Stimulated activated CD8-positive, alpha-beta memory T cell treated with anti-CD3 and anti-CD28 coated beads, Interleukin-12 subunit alpha, Interleukin-12 subunit beta, amount 100 ng/mL, for 1 hour (primary cell): ENCODE measurements around the gene FN3KRP.

Experiments
- DNase-seq: peaks from one replicate; pipeline ENCODE4 v3.0.0-alpha.2; 2020; ENCODE audit warnings: low read depth

Gene FN3KRP, protein sequence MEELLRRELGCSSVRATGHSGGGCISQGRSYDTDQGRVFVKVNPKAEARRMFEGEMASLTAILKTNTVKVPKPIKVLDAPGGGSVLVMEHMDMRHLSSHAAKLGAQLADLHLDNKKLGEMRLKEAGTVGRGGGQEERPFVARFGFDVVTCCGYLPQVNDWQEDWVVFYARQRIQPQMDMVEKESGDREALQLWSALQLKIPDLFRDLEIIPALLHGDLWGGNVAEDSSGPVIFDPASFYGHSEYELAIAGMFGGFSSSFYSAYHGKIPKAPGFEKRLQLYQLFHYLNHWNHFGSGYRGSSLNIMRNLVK

DNA sequence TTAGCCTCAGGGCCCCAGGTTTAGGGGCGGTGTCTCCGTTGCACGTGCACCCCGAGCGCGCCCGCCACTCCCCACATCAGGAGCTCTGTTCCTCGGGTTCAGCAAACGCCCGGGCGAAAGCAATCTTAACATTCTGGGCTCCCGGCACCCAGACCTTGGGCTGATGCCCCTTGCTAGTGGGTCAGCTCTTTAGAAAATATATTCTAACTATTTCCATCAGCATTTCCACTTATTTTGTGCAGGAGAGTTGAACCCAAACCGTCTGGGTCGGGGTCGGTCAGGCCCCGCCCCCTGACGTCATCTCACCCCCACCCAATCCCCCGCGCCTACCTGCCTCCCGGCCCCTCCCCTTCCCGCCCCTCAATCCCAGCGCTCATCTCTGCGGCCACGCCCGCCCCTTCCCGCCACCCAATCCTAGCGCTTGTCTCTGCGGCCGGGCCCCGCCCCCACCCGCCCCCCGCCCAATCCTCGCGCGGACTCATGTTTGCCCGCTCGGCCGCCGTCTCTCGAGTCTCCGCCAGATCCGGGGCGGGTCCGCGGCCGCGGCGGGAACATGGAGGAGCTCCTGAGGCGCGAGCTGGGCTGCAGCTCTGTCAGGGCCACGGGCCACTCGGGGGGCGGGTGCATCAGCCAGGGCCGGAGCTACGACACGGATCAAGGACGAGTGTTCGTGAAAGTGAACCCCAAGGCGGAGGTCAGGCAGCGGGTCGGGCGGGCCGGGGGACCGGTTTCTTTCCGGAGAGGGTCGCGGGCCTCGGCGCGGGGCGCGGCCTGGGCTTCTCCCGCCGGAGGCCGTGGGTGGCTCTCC, at the start of gene FN3KRP:
TSS of gene FN3KRP (plus strand) at position 504 of the 808 bp plus-strand sequence. CDS start at position 554, 50 bp downstream.
- DNase-seq: peak; percentile 89

DNA sequence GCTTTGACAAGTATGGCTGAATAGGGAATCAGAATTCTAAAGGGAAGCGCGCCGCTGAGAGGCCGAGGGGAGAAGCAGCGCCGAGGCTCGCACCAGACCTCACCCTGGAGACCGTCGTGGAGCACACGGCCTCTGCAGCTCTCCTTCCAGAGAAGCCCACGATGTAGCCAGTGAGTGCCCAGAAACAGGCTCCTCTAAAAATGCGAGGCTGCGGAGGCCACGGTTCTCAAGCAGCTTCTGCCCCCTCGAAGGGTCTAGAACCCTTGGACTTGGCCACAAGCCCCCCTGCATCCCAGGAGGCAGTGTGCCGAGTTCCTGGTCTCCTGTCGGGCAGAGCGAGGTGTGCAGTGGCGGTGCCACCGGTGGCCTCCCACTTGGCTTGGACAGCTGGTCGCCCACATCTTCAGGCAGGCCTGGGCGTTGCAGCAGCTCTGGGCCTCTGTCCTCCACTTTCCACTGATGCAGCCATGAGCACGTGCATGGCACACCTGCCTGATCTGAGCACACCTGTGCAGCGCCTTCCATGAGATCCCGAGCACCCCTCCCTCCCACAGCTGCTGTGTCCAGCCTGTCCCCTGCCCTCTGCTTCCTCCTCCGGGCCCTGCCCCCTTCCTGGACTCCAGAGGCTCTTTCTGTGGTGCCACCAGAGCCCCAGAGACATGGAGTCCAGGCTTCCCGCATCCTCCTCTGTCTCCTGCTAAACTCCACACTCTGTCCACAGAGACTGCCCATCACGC, 49.4 kb upstream of the FN3KRP start:
- no peak for DNase-seq

DNA sequence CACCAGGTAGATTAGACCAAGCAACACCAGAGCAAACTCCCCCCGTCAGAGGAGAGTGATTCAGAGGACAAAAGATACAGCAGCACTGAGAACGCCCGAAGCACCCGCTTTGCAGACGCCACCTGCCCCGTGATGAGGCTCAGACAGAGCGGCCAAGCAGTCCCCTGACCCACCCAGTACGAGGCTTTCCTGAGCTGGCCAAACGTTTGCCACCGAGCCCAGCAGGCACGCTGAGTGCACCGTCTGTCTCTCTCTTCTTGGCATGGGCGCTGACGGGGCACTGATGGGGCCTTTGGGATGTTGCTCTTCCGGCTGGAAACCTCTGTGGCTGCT, 48.9 kb upstream of the FN3KRP start:
- no peak for DNase-seq

DNA sequence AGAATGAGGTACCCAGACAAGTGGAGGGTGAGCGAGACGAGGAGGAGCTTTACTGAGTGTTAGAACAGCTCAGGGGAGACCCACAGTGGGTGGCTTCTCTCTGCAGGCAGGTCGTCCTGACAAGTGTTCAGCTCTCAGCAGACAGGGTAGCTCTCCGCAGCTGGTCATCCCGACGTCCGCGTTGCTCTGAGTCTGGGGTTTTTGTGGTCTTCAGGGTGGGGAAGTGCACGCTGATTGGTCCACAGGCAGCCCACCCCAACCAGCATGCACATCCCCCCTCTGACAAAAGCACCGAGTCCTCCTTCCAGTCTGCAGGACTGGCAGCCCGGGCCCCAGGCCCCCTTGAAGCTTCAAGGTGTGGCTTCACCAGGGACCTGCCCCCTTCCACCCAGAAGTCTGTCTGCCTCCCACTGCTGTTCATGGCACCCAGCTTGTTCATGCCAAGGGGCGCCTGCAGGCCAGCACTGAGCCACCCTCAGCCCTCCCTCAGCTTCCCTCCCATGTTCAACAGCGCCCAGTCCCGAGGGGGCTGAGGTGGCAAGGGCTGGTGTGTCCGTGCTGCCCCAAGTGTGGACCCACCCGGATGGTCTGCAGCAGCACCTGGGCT, 48.4 kb upstream of the FN3KRP start:
- DNase-seq: no peak

DNA sequence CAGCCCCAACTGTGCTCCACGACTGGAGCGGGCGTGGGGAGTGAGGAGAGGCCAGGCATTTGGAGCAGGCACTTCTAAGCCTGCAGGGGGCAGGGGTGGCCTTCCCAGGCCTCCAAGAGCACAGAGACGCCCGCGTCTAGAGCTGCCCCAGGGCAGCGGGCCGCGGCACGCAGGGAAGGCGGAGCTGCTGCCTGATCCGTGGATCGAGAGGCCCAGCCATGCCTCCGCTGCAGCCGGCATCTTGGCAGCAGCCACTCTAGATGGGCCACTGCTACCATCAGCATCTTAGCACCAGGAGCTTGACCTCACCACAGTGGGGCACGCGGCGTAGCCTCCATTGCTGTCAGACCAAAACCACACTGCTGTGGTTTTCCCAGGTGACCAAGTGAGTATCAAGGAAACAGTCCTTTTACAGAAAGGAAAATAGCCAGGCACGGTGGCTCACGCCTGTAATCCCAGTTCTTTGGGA, 47.8 kb upstream of the FN3KRP start:
- DNase-seq: no peak

DNA sequence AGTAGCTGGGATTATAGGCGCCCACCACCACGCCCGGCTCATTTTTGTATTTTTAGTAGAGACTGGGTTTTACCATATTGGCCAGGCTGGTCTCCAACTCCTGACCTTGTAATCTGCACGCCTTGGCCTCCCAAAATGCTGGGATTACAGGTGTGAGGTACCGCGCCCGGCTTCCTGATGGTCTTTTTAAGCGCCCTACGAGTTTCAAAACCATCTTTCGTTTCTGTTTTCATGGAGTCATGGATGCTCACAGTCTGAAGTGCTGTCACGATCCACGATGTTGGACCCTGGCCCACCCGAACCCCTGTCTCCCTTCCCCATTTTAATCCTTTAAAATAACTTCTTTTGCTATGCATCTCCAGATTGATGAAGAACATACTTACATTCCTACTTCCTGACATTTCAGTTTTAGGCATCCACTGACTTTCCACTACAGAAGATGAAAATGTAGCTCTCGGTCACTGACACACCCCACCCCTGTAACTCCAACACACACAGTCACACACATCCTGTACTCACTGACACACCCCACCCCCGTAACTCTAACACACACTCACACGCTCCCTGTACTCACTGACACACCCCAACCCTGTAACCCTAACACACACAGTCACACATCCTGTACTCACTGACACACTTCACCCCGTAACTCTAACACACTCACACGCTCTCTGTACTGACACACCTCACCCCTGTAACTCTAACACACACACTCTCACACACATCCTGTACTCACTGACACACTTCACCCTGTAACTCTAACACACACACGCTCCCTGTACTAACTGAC, 45.6 kb upstream of the FN3KRP start:
- no peak for DNase-seq

DNA sequence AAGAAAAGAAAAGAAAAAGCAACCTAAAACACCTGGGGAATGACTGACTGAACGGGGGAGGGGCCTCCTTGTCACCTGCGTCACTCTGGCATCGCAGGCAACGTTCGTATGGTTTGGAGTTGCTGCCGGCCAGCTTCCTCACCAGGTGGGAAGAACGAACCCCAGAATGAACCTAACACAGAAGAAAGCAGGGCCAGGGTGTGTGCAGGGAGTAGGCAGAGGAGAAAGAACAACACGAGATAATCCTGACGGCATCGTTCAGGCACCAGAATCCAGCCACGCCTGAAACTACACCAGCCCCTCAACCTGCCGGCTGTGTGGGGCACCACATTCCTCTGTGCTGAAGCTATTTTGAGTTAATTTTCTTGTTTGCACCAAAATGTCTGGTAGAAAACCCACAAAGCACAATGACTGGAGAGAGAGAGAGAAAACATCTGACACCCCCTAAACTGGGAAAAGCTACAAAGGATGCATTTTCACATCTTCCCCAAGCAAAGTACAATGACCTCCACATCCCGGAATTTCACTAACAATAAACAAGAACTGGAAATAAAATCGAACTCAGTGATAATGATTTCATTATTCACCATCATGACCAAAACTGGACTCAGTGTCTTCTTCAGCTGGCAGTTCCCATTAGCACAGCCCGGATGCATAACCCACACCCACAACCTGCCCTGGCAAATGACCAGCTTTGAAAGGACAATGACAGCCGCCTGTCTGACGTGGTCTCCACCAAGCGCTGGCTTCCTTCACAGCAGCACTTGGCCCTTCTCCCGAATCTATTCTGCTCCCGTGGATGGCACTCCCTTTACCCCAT, 41.6 kb upstream of the FN3KRP start:
- DNase-seq: no peak

DNA sequence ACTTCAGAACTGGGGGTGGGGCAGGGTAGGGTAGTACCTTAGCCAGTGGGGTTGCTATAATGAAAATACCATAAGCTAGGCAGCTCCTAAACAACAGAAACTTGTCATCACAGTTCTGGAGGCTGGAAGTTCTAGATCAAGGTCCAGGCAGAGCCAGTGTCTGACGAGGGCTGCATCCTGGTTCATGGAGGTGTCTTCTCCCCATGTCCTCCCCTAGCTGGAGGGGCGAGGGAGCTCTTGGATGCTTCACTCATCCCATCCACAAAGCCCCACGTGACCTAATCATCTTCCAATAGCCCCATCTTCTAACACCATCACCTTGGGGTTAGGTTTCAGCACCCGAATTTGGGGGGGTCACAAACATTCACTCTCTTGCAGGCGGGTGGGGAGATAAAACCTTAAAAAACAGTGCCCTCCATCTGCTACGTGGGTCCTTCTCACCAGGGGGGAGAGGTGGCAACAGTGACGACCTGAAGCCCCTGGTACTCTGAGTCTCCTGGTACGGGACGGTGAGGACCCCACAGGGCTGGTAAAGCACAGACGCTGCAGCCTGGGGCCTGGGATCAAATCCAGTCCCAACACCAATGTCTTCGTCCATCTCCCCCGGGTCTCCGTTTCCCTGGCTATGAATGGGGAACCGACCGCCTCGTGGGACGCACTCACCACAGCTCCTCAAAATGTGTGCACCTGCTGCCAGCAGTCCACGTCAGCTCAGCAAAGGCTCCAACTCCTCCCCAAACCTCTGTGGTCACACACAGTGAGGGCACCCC, 40.8 kb upstream of the FN3KRP start:
- no peak for DNase-seq

DNA sequence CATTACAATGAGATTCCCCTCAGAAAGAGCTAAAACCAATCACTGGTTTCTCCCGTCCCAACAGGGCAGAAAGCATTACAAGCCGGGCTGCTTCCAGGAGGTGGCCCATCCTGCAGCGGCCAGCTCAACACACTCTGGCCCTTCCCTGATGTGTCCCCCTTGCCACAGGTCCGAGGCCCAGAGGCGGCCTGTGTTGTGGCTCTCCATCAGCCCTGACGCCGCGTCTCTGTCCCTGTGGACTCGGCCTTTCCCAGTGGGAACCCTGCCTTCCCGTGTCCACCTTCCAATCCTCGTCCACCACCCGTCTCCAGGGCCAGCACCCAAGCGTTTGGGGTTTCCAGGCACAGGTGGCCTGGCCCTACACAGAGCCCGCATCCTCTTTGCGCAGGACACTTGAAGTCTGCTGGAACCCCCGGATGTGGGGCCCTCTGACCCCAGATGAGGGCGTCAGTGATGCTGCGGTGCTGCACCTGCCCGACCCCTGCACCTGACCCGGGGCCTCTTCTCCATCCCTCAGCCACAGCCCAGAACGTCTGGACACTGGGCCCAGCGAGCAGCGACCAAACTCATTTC, 39.1 kb upstream of the FN3KRP start:
- DNase-seq: no peak

DNA sequence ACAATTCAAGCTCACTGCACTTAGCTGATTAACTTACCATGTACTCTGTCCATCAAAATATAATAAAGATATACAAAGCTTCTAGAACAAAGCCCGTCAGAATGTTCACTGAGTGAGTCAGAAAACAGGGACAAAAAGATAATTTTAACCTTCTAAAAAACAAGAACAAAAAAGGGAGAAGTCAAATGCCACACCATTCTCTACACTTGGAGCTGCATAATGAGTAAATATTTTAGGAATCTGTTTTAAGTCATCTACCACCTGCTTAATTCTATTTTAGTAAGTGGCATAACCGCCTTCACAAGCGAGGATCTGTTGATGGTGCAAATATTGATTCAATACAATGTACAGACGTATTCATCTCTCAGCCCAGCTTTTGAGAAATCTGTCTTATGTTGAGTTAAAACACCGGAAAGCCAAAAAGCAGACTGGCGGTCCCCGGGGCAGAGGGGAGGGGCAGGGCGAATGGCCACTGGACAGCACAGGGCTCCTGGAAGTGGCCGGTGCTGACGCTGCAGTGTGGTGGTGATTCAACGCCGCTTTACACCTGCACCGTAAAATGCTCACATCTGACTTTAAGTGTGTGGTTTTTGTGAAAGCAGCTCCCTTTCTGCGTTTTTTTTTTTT, 38.1 kb upstream of the FN3KRP start:
- no peak for DNase-seq

DNA sequence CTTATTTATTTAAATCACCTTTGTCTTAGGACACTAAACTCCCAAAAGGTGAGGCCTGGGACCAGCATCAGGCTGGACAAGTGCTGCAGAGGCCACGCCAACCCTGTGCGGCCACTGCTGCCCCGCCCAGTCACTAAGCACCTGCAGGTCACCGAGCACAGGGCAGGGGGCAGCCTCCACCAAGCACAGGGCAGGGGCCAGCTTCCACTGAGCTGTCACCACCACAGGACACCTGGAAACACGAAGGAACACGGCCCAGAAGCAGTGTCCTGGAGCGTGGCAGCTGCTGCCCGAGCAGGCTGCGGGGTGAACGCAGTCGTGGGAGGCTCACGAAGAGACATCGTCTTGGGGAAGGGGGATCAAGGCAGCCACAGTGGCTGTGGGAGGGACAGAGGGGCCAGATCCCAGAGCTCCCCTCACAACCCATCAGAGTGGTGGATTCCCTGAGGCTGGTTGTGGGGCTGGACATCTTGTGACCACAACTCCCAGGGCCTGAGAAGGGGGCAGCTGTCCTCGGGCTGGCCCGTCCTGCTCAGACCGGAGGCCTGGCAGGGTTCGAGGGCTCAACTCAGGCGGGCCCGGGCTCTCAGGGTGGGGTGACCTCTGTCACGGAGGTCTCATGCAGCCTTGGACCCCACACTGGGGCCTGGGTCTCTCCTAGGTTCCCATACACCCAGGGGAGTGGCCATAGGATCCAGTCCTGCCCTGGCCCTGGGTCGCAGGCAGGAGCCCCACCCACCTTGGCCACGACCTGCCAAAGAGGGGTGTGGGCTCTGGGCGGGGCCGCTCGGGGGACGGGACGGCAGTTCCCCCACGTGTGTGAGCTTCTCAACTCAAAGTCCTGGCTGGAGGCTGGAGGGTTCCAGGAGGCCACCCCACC, 36.7 kb upstream of the FN3KRP start:
- DNase-seq: no peak

DNA sequence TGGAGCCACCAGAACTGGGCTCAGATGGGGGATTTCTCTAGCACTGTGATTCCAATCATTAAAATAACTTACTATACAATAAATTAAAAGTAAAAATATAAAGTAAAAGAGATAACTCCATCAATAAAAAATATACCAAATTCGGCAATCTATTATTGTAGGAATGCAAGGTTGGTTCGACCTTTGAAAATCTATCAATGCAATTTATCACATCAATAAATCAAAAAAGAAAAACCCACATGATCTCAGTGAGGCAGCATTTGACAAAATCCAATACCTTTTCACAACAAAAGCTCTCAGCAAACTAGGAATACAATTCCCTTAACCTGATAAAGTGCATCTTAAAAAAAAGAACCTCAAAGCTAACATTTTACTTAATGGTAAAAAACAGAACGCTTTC, 35.0 kb upstream of the FN3KRP start:
- DNase-seq: no peak

DNA sequence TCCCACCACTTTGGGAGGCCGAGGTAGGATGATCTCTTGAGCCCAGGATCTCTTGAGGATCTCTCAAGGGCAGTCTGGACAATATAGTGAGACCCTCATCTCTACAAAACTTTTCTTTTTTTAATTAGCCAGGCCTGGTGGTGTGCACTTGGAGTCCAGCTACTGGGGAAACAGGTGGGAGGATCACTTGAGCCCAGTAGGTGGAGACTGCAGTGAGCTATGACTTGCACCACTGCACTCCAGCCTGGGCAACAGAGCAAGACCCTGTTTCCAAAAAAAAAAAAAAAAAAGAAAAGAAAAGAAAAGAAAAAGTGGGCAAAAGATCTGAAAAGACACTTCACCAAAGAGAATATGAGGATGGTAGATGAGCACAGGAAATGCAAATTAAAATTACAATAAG, 33.0 kb upstream of the FN3KRP start:
- no peak for DNase-seq

DNA sequence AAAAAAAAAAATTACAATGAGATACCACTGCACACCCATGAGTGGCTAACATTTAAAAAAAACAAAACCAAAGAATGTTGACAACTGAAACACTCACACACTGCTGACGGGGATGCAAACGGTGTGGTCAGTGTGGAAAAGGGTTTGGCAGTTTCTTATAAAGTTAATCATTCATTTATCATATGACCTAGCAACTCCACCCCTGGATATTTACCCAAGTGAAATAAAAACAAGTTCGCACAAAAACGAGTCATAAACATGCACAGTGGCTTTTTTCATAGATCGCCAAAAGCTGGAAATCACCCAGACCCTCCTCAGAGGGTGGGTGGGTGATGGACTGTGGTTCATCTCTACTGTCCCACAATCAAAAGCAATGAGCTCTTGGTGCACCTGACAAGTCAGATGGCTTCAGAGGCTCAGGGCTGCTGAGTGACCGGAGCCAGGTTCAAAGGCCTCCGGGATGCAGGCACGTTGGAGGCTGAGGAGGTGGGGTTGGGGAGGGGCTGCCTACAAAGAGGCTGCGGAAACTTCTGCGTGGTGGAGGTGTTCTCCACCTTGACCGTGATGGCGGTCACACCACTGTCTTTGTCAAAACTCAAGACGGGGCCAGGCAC, 32.2 kb upstream of the FN3KRP start:
- no peak for DNase-seq

DNA sequence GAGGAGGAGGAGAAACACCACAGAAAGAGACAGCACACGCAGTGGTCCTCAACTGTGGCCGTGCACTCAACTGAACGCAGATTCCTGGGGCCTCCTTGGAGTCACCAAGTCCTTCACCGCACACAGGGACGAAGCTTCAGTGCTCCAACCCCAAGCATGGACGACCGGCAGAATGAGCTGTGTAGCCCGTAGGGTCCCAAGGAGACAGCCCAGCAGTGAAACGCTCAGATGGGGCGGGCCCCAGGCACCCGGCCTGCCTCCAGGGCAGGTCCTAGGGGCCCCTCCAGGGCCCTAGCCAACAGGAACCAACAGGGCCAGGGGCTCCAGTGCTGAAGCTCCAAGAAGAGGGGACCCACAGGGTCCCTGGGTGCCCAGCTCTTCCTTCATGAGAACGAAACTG, 31.2 kb upstream of the FN3KRP start:
- no peak for DNase-seq

DNA sequence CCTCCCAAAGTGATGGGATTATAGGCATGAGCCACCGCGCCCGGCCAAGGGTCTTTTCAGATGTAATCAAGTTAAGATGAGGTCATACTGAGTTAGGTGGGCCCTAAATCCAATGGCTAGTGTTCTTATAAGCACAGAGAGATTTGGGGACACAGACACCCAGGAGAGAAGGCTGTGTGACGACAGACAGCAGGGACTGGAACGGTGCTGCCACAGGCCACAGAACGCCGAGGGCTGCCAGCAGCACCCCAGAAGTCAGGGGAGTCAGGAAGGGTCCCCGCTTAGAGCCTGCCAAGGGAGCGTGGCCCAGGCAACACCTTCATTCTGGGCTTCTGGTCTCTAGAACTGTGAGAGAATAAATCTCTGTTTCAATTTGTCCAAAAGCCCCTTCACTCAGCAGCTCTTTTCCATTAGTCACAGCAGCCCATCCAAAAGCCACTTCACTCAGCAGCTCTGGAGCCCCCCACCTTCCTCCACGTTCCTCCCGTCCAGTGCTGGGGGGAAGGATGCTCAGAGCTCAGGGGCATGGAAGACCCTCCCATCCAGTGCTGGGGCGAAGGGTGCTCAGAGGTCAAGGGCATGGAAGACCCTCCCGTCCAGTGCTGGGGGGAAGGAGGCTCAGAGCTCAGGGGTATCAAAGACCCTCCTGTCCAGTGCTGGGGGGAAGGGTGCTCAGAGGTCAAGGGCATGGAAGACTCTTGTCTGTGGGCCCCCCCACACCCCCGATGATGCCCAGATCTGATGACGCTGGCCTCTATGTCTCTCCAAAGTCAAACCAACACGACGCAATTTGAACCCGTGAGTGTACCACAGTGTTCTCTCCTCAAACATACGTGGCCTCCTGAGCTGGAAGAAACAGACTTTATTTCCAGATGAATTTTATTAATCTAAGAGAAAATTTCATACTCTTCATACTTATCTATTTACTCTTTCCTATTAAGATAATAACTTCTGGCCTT, 29.9 kb upstream of the FN3KRP start:
- no peak for DNase-seq
